ENCODE results near the gene PSME3.

PSME3 gene

GRCh38 chr17:42798383-42799380, 34.5 kb upstream of the PSME3 start, which contains the start of the genes CNTD1 and COA3:
CNTD1 (plus strand) TSS chr17:42798861; CDS start chr17:42799068, 207 bp downstream.
COA3 (minus strand) TSS chr17:42798704; CDS start chr17:42798681, 23 bp downstream.
- H3K4me3 ChIP-seq (ENCODE audit: control insufficient read depth, low read depth, low read length): peak within 1 kb of the TSS; percentile 94
- DNase-seq (ENCODE audit: low read depth): peak; percentile 82
- TF ChIP-seq CTCF (conservative IDR thresholded peaks at IDR 0.05; ENCODE audit: control insufficient read depth, insufficient read depth, low read depth, low read length): no peak

- TF ChIP-seq CTCF (conservative IDR thresholded peaks at IDR 0.05; ENCODE audit: control insufficient read depth, insufficient read depth, low read depth, low read length): no peak
- no peak for DNase-seq (ENCODE audit: low read depth)
- H3K4me3 ChIP-seq (ENCODE audit: control insufficient read depth, low read depth, low read length): no peak overlapping the region
Measured at GRCh38 chr17:42803074-42803883, 29.9 kb upstream of the PSME3 start.

- TF ChIP-seq CTCF (conservative IDR thresholded peaks at IDR 0.05; ENCODE audit: control insufficient read depth, insufficient read depth, low read depth, low read length): no peak
- H3K4me3 ChIP-seq (ENCODE audit: control insufficient read depth, low read depth, low read length): no peak overlapping the region
- no peak for DNase-seq (ENCODE audit: low read depth)
Measured at GRCh38 chr17:42804918-42805367, 28.3 kb upstream of the PSME3 start.

- TF ChIP-seq CTCF (conservative IDR thresholded peaks at IDR 0.05; ENCODE audit: control insufficient read depth, insufficient read depth, low read depth, low read length): no peak
- no peak overlapping the region for H3K4me3 ChIP-seq (ENCODE audit: control insufficient read depth, low read depth, low read length)
- DNase-seq (ENCODE audit: low read depth): no peak
Measured at GRCh38 chr17:42806249-42806648, 26.9 kb upstream of the PSME3 start.

- H3K4me3 ChIP-seq (ENCODE audit: control insufficient read depth, low read depth, low read length): no peak overlapping the region
- no peak for TF ChIP-seq CTCF (conservative IDR thresholded peaks at IDR 0.05; ENCODE audit: control insufficient read depth, insufficient read depth, low read depth, low read length)
- peak; percentile 93 for DNase-seq (ENCODE audit: low read depth)
Measured at GRCh38 chr17:42809250-42809649, 23.9 kb upstream of the PSME3 start.

- peak; percentile 97 for DNase-seq (ENCODE audit: low read depth)
- no peak overlapping the region for H3K4me3 ChIP-seq (ENCODE audit: control insufficient read depth, low read depth, low read length)
- no peak for TF ChIP-seq CTCF (conservative IDR thresholded peaks at IDR 0.05; ENCODE audit: control insufficient read depth, insufficient read depth, low read depth, low read length)
Measured at GRCh38 chr17:42814633-42815399, 18.4 kb upstream of the PSME3 start.

Data from fibroblast of mammary gland (primary cell).